ENCODE results near the gene CST9. TPM values are rescaled to one million over a fixed set of nuclear protein-coding genes. Genes with fewer than 3 reads are reported as not detected.

The CST9 gene
- total RNA-seq, 1 donor: not detected

- no peak for TF ChIP-seq CTCF (IDR thresholded peaks at IDR 0.05; ENCODE audit: insufficient read depth, low read length)
- no peak for DNase-seq (ENCODE audit: low read depth)
- H3K4me3 ChIP-seq (ENCODE audit: low read depth, low read length): no peak overlapping the region
These were observed 38.4 kb upstream of the CST9 start for GRCh38 chr20:23644164-23644563.

DNA sequence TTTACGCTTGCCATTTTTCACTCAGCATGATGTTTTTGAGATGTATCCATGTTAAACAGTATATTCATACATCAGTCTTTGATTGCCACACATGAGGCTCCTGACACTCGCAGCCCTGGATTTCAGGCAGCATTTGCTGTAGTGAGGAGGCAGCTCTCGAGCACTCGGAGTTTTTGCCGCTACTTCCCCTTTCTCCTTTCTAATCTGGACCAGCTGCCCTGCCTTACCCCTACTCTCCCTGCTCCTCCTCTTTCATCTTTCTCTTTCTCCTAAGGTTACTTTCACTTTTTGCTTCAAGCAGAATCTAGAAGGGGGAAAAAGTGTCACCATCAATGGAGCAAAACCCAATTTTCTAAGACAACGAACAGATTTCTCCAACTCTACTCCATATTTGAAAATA, 37.9 kb upstream of the CST9 start:
- no peak overlapping the region for H3K4me3 ChIP-seq (ENCODE audit: low read depth, low read length)
- no peak for DNase-seq (ENCODE audit: low read depth)
- TF ChIP-seq CTCF (IDR thresholded peaks at IDR 0.05; ENCODE audit: insufficient read depth, low read length): no peak

- DNase-seq (ENCODE audit: low read depth): peak; percentile 89
- TF ChIP-seq CTCF (IDR thresholded peaks at IDR 0.05; ENCODE audit: insufficient read depth, low read length): peak; percentile 12
- H3K4me3 ChIP-seq (ENCODE audit: low read depth, low read length): no peak overlapping the region
These were observed 36.4 kb upstream of the CST9 start for GRCh38 chr20:23641936-23642751.

GRCh38 chr20:23640671-23641667, 35.3 kb upstream of the CST9 start:
- H3K4me3 ChIP-seq (ENCODE audit: low read depth, low read length): no peak overlapping the region
- TF ChIP-seq CTCF (IDR thresholded peaks at IDR 0.05; ENCODE audit: insufficient read depth, low read length): no peak
- no peak for DNase-seq (ENCODE audit: low read depth)

- no peak for DNase-seq (ENCODE audit: low read depth)
- TF ChIP-seq CTCF (IDR thresholded peaks at IDR 0.05; ENCODE audit: insufficient read depth, low read length): no peak
- no peak overlapping the region for H3K4me3 ChIP-seq (ENCODE audit: low read depth, low read length)
These were observed 34.4 kb upstream of the CST9 start for GRCh38 chr20:23640018-23640601.

GRCh38 chr20:23639490-23639958, 33.8 kb upstream of the CST9 start:
- no peak overlapping the region for H3K4me3 ChIP-seq (ENCODE audit: low read depth, low read length)
- DNase-seq (ENCODE audit: low read depth): no peak
- no peak for TF ChIP-seq CTCF (IDR thresholded peaks at IDR 0.05; ENCODE audit: insufficient read depth, low read length)
